SK-N-MC (cell line): ENCODE data around the gene PEX3.
"Not testable (repeated sequence)": the region's sequence is repeated elsewhere in the genome, so short reads cannot be mapped to it uniquely, and the experiment has no call there.

ENCODE experiments used
- DNase-seq: peaks from one replicate; pipeline ENCODE4 v3.0.0-alpha.2; 2011; ENCODE audit warnings: low read depth, low spot score
- H3K27ac ChIP-seq: fragments of 200-600 bp; sonication (generic); 2 replicates; pipeline ENCODE4 v1.5.1; 2016; ENCODE audit warnings: mixed run types
- H3K36me3 ChIP-seq: fragments of 200-600 bp; sonication (generic); 2 replicates; pipeline ENCODE4 v1.6.1; 2017; ENCODE audit warnings: antibody characterized with exemption, low read length, mixed read lengths; ENCODE audit not compliant: insufficient read depth
- H3K4me3 ChIP-seq: fragments of 200-600 bp; sonication (generic); 2 replicates; pipeline ENCODE4 v1.5.1; 2016
- H3K9ac ChIP-seq: fragments of 200-600 bp; sonication (generic); 2 replicates; pipeline ENCODE4 v1.8.0; 2017; ENCODE audit warnings: mixed run types, mixed read lengths; ENCODE audit not compliant: insufficient read length
- H3K9me3 ChIP-seq: fragments of 200-600 bp; sonication (generic); 2 replicates; pipeline ENCODE4 v1.6.1; 2017; ENCODE audit warnings: low read depth, mild to moderate bottlenecking, antibody characterized with exemption, low read length, moderate library complexity, mixed read lengths
- EZH2 ChIP-seq: fragments of 200-600 bp; sonication (generic); IDR thresholded peaks from one replicate; pipeline ENCODE4 v1.6.1; 2017; ENCODE audit warnings: antibody characterized with exemption
- FOXP2 ChIP-seq: optimal IDR thresholded peaks from 2 replicates; pipeline ENCODE3; 2011; ENCODE audit warnings: mild to moderate bottlenecking, moderate library complexity; ENCODE audit not compliant: insufficient read depth; ENCODE audit errors: extremely low read length, control extremely low read depth
- POLR2AphosphoS5 ChIP-seq: IDR thresholded peaks from 2 replicates; pipeline ENCODE4 v1.6.1; 2012; ENCODE audit warnings: mild to moderate bottlenecking, low read depth, low read length, borderline replicate concordance

The PEX3 gene

DNA sequence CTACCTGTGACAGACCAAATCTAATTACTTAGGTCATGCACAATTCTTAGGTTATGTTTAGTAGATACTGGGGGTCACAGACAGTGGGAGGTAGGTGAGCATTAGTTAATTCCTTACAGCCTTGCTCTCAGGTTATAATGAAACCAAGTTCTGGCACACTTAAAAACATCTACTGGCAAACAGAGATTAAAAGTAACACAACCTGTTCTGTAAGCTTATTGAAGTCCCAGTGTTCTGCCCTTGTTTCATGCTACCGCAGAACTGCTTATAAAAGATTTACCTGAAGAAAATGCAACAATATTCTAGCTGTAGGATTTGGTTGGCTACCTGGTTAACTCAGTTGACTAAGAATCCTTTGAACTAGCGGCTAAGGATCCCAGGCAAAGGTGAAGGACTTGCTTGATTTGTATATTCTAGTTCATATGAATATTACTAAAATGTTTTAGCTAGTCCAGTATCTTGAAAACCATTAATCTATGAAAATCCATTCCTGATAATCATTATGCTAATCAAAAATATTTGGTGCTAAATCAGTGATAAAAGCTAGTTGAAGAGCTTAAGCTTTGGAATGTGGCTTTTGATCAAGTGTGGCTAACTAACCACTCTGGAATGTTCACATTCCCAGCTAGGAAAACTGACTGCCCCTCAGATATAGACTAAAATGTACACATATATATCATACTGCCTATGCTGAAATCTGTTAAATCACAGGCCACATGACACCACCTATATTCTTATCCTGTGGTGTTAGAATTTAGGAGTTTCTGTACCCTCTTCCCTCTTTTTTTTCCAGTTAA lies 7.2 kb downstream of the PEX3 start:
- no peak for DNase-seq
- TF ChIP-seq FOXP2 (no peak), EZH2 (no peak), POLR2AphosphoS5 (no peak)

DNA sequence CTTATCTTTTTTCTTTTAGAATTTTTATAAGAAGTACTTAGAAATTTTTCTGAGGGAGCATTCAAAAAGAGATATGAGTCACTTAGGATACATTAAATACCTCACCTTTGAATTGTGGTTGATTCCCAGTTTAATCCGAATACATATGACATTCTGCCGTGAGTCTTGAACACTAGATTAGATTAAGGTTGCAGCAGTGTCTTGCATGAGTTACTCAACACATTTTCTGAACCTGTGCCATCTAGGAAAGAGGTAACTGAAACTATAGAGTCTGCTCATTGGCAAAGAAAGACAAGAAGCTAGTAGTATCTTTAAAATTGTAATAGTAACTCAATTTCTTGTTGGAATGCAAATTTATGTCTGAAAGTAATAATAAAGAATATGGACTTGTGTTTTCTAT lies 14.9 kb downstream of the PEX3 start:
- Histone ChIP-seq H3K27ac (no peak overlapping the region), H3K9ac (no peak overlapping the region), H3K36me3 (no peaks in the 10 kb centered on the region), H3K9me3 (no peaks in the 10 kb centered on the region), H3K4me3 (no peak overlapping the region)
- TF ChIP-seq POLR2AphosphoS5 = no peak
- no peak for TF ChIP-seq EZH2
- TF ChIP-seq FOXP2 = no peak
- no peak for DNase-seq

More for the DNA sequence above, 7.2 kb downstream of the PEX3 start:
- Histone ChIP-seq H3K36me3 (no peaks in the 10 kb centered on the region), H3K4me3 (no peak overlapping the region), H3K9ac (no peak overlapping the region), H3K9me3 (no peaks in the 10 kb centered on the region), H3K27ac (no peak overlapping the region)

DNA sequence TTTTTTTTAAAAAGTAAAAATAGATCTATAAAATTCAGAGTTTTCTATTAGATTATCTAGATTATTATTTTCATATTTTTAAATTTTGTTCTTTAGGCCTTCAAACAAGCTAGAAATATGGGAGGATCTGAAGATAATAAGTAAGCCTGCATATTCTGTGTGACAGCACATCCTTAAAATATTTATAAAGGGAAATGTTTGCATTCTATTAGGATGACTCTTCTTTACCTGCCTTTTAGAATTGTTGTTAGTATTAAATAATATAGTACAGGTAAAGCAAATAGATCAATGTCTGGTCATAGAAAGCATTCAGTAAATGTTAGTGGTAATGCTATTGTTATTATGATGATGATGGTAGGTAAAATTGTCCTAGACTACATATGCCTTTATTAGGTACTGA lies 17.4 kb downstream of the PEX3 start:
- H3K36me3 ChIP-seq = no peaks in the 10 kb centered on the region
- H3K27ac ChIP-seq = no peak overlapping the region
- TF ChIP-seq FOXP2 (no peak), EZH2 (no peak), POLR2AphosphoS5 (no peak)
- H3K9me3 ChIP-seq = no peaks in the 10 kb centered on the region
- no peak for DNase-seq
- no peak overlapping the region for H3K9ac ChIP-seq
- H3K4me3 ChIP-seq = no peak overlapping the region

DNA sequence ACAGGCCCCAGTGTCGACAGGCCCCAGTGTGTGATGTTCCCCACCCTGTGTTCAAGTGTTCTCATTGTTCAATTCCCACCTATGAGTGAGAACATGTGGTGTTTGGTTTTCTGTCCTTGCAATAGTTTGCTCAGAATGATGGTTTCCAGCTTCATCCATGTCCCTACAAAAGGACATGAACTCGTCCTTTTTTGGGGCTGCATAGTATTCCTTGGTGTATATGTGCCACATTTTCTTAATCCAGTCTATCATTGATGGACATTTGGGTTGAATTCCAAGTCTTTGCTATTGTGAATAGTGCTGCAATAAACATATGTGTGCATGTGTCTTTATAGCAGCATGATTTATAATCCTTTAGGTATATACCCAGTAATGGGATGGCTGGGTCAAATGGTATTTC lies 18.2 kb downstream of the PEX3 start:
- H3K9me3 ChIP-seq, H3K27ac ChIP-seq, H3K4me3 ChIP-seq, H3K9ac ChIP-seq, DNase-seq, H3K36me3 ChIP-seq: not testable (repeated sequence)

DNA sequence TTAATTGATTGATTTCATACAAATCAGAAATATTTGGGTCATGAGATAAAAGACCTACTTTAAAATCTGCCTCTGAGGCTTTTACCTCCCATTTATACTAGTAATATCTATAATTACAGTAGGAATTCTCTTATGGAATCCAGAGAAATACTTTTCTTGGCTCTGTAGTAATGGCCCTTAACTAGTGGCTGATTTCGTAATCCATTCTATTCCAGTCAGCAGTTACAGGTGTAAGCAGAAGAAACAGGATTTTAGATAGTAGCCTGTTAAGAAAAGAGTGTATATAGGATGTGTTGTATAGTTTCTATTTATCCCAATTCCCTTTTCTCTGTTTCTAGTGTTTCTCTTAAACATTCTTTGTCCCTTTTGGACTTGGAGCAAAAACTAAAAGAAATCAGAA lies 21.2 kb downstream of the PEX3 start:
- H3K9me3 ChIP-seq = no peaks in the 10 kb centered on the region

DNA sequence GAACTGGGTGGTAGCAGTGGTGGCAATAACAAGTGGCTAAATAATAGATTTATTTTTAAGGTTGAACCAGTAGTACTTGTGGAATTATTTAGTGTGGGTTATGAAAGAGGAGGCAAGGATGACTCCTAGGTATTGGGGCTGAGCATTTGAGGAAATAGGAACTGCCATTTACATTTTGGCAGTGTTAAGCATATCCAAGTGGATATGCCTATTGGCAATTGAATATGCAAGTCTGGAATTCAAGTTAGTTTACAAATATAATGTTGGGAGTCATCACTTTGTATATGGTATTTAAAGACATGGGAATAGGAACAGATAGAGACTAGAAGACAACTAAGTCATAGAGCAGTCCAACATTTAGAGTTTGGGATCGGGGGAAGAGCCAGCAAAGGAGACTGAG lies 25.9 kb downstream of the PEX3 start:
- Histone ChIP-seq H3K9ac (no peak overlapping the region), H3K4me3 (no peak overlapping the region), H3K27ac (no peak overlapping the region), H3K36me3 (no peaks in the 10 kb centered on the region), H3K9me3 (no peaks in the 10 kb centered on the region)
- DNase-seq = no peak
- no peak for TF ChIP-seq FOXP2
- TF ChIP-seq EZH2 = no peak
- TF ChIP-seq POLR2AphosphoS5 = no peak

More for the DNA sequence above, 21.2 kb downstream of the PEX3 start:
- Histone ChIP-seq H3K9ac (no peak overlapping the region), H3K36me3 (no peaks in the 10 kb centered on the region), H3K4me3 (no peak overlapping the region), H3K27ac (no peak overlapping the region)
- DNase-seq = no peak
- TF ChIP-seq EZH2 (no peak), FOXP2 (no peak), POLR2AphosphoS5 (no peak)

DNA sequence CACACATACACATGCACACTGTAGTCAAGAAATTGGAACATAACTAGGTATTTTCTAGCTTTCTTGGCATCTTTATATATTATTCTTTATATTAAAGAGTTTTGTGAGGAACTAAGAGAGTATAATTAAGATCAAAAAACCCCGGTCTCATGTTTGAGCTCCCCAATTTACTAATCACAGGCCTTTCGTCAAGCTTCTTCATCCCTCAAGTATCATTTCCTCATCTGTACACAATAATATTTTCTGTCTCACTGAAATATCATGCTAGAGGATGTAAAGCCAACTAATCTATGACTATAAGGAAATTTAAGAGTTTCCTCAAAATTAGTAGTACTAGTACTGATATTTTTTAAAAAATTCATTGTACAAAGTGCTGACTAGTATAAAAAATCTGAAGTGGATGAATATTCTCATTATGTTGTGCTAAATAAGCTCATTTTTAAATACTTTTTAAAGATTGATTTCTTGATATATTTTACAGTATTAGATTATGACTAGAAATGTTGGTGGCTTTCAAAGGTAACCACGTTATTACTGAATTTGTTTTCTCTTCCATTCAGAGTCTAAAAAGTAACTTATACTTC lies 28.0 kb downstream of the PEX3 start:
- no peak for DNase-seq
- H3K9ac ChIP-seq = no peak overlapping the region
- no peak overlapping the region for H3K4me3 ChIP-seq
- H3K27ac ChIP-seq = no peak overlapping the region
- no peak for TF ChIP-seq EZH2
- TF ChIP-seq FOXP2 = no peak
- no peak for TF ChIP-seq POLR2AphosphoS5
- H3K36me3 ChIP-seq = no peaks in the 10 kb centered on the region
- H3K9me3 ChIP-seq = no peaks in the 10 kb centered on the region

DNA sequence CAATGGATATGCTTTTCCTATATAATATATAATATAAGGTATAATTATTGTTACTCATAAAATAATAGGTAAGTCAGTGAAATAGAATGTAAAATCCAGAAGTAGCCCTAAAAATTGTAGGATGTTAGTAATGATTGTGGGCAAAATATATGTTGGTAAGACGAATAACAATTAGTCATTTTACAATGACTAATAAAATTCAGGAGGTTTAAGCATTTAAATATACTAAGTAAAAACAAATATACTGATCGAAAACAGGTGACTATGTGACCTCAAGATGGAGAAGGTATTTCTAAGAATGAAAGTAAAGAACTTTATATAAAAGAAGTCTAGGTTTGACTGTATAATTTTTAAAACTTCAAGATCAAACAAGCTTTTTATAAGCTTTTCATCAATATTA lies 32.0 kb downstream of the PEX3 start:
- no peak for DNase-seq
- H3K27ac ChIP-seq = no peak overlapping the region
- H3K4me3 ChIP-seq = no peak overlapping the region

DNA sequence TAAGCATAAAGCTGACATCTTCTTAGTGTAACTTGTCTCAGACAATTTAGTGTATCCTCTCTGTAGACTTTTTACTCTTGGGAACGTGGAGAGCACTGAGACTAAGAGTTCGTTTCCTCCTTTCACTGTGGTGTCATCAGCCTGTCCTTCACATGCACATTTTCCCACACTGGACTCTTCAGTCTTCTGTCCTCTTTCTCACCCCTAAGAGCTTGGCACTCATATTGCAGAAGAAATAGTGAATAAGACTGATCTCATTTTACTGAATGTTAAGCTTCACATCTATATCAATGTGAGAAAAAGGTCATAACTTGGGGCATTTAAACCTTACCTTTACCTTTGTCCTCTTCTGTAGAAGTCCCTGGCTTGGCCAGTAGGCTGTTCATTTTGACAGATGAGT lies 35.4 kb downstream of the PEX3 start:
- no peaks in the 10 kb centered on the region for H3K36me3 ChIP-seq
- H3K9me3 ChIP-seq = no peaks in the 10 kb centered on the region
- TF ChIP-seq EZH2 (no peak), FOXP2 (no peak), POLR2AphosphoS5 (no peak)
- no peak overlapping the region for H3K27ac ChIP-seq
- no peak overlapping the region for H3K9ac ChIP-seq
- H3K4me3 ChIP-seq = no peak overlapping the region
- DNase-seq = no peak

More for the DNA sequence above, 32.0 kb downstream of the PEX3 start:
- Histone ChIP-seq H3K9me3 (no peaks in the 10 kb centered on the region), H3K36me3 (no peaks in the 10 kb centered on the region), H3K9ac (no peak overlapping the region)
- TF ChIP-seq FOXP2 (no peak), POLR2AphosphoS5 (no peak), EZH2 (no peak)
